Ovary (tissue), 9 donors: Measurements from ENCODE around the gene PSENEN. TPM values are rescaled to one million over a fixed set of nuclear protein-coding genes. Genes with fewer than 3 reads are reported as not detected.

Source experiments
- DNase-seq, 5 donors: peaks; one replicate each; pipeline ENCODE4 v3.0.0-alpha.2; 2019 to 2020
- H3K27ac ChIP-seq, 2 donors: fragments of 200-600 bp; one replicate each; pipeline versions ENCODE4 v1.5.1 to v1.8.0; 2019 to 2022
- H3K27me3 ChIP-seq: fragments of 200-600 bp; one replicate; pipeline ENCODE4 v1.8.0; 2022
- H3K36me3 ChIP-seq: fragments of 200-600 bp; sonication (generic); one replicate; pipeline ENCODE4 v1.5.1; 2019
- H3K4me1 ChIP-seq: one replicate; pipeline ENCODE4 v1.8.1; 2013; ENCODE audit warnings: mild to moderate bottlenecking, moderate library complexity; ENCODE audit not compliant: insufficient read depth
- H3K4me3 ChIP-seq: fragments of 200-600 bp; sonication (generic); one replicate; pipeline ENCODE4 v1.5.1; 2017
- H3K9me3 ChIP-seq, 2 donors: fragments of 200-600 bp in 1 of 2; sonication (generic) in 1 of 2; one replicate each; pipeline versions ENCODE4 v1.5.1 to v1.8.1; 2013 to 2019; ENCODE audit warnings: mild to moderate bottlenecking in 1 of 2, moderate library complexity in 1 of 2
- CTCF ChIP-seq, 3 donors: fragments of 450-650 bp in 2 of 3; fragments of 200-600 bp in 1 of 3; IDR thresholded peaks; one replicate each; pipeline versions ENCODE4 v1.5.1 to v1.8.0; 2016 to 2022; ENCODE audit warnings: antibody characterized with exemption in 3 of 3, mild to moderate bottlenecking in 1 of 3
- EP300 ChIP-seq: sonication (generic); formaldehyde crosslinking; IDR thresholded peaks from one replicate; pipeline ENCODE4 v1.6.1; 2017; ENCODE audit warnings: antibody characterized with exemption
- POLR2A ChIP-seq: fragments of 450-650 bp; IDR thresholded peaks from one replicate; pipeline ENCODE4 v1.6.1; 2017; ENCODE audit warnings: antibody characterized with exemption, mild to moderate bottlenecking, moderate library complexity
- WGBS, 3 donors: extraction: QIAGEN DNeasy Blood & Tissue Kit in 1 of 3; methylation state at CpG; one replicate each; pipeline versions ENCODE4 v1.1.5 to v1.1.7; 2013 to 2017; 5-methylcytosine and 5-hydroxymethylcytosine counted together
- intact Hi-C, 4 donors: fragments of 100-400 bp; cut with DNase I; formaldehyde crosslinking; loops; one replicate each; pipeline versions ENCODE4 v1.11.0 to v1.15.1; 2022 to 2023
- polyA plus RNA-seq, 2 donors: library from polyadenylated mRNA; stranded (reverse); fragments of 200-250 nt in 1 of 2; fragments of 350-450 nt in 1 of 2; fragmentation: Illumina TruSeq in 1 of 2; extraction: RNeasy Lipid Tissue Mini Kit (QIAGEN cat#74804) in 1 of 2; gene quantifications; one replicate each; pipeline ENCODE4 v1.2.3, GENCODE V29; 2013 to 2014
- total RNA-seq, 7 donors: library from RNA; depleted of rRNA in 2 of 7; stranded (reverse); fragments of >200 nt in 2 of 7; fragmentation: NEBNext Ultra II Directional in 3 of 7; extraction: Animal tissue kit (Norgen Biotek cat#: 25700) in 3 of 7; gene quantifications; one replicate each; pipeline versions ENCODE4 v1.1.0 to v1.2.4, GENCODE V29; 2016 to 2023
- donor health status: DM: no; HTN: no; CAD: no; lungs with moderate emphysema.
- donor health status: DM: no; HTN: no; CAD: no.
- donor health status: Bipolar disorder and iron deficiency.
- donor health status: DM: yes; HTN: yes; CAD: no.
- donor health status: DM: no; HTN: no; CAD: no.
- donor health status: DM: yes; HTN: yes; CAD: no.

Gene PSENEN
- total and polyA plus RNA-seq, 9 donors: 23.4 to 90.4 (median 44.6) TPM

GRCh38 chr19:35717665-35718344 lies 27.6 kb upstream of the PSENEN start, which contains the start of gene KMT2B:
Gene KMT2B, plus strand, starts transcription at chr19:35718003. Its CDS starts 16 bp downstream, at chr19:35718019.
- Histone ChIP-seq H3K4me3 (peak within 1 kb of the TSS; percentile 84), H3K9me3 (no peaks in the 10 kb centered on the region), H3K4me1 (peaks cover 10% of the 10 kb centered on the region), H3K27ac (peak within 1 kb of the TSS; percentile 85 to 96), H3K36me3 (no peaks in the 10 kb centered on the region), H3K27me3 (no peaks in the 10 kb centered on the region)
- peak in 4 of 5 donors; percentile 94 to 96 (median 96) for DNase-seq
- TF ChIP-seq CTCF (IDR thresholded peaks at IDR 0.05): no peak
- TF ChIP-seq POLR2A: no peak
- TF ChIP-seq EP300: no peak
- intact Hi-C loops: loop anchor here (2.0 to 10.0 kb wide), 4 partner anchors 23 to 171 kb away; partner anchors contain the start of genes TMEM147 (in 2 of the 4), HSPB6 (in 1 of the 4) and PRODH2 (in 1 of the 4)
- 1 to 2% (median 1%) methylated on average over 26 to 99 of the region's 109 CpGs for WGBS, 3 donors

GRCh38 chr19:35718345-35719041 lies 27.0 kb upstream of the PSENEN start:
- DNase-seq: peak in 4 of 5 donors; percentile 49 to 73 (median 70)
- peaks cover 10% of the 10 kb centered on the region for H3K4me1 ChIP-seq
- WGBS, 3 donors: 0 to 1% (median 1%) methylated on average over 27 to 42 of the region's 42 CpGs

DNA sequence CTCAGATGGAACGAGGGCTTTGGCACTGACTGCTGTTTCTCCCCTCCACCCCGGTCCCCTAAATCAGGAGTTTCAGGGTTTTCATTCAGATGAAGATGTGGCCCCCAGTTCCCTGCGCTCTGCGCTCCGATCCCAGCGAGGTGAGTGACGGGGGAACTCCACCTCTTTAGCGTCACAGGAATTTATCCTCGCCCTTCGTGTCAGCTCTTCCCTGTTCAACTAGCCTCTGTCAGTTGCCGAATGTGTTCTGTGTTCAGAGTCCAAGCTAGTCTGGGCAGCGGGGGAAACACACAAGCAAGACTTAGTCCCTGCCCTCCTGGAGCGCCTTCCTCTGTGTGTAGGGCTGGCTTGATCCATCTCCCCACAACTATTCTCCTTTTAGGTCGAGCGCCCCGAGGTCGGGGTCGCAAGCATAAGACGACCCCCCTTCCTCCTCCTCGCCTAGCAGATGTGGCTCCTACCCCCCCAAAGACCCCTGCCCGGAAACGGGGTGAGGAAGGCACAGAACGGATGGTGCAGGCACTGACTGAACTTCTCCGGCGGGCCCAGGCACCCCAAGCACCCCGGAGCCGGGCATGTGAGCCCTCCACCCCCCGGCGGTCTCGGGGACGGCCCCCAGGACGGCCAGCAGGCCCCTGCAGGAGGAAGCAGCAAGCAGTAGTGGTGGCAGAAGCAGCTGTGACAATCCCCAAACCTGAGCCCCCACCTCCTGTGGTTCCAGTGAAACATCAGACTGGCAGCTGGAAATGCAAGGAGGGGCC lies 25.9 kb upstream of the PSENEN start:
- TF ChIP-seq POLR2A (no peak), CTCF (IDR thresholded peaks at IDR 0.05) (no peak)
- no peak overlapping the region for H3K27ac ChIP-seq
- peaks cover 10% of the 10 kb centered on the region for H3K4me1 ChIP-seq
- 74 to 80% (median 75%) methylated on average over 32 of the region's 32 CpGs for WGBS, 3 donors
- intact Hi-C loops: loop anchor here in 3 of 4 donors (5.0 to 10.0 kb wide), 2 partner anchors 95 to 172 kb away; partner anchors contain the start of genes TMEM147 (in 2 of the 3) and PRODH2 (in 1 of the 3)
- H3K9me3 ChIP-seq: no peaks in the 10 kb centered on the region
- peak in 1 of 5 donors; percentile 33 for DNase-seq
- H3K27me3 ChIP-seq: no peaks in the 10 kb centered on the region
- H3K4me3 ChIP-seq: no peak overlapping the region
- H3K36me3 ChIP-seq: no peaks in the 10 kb centered on the region

More at GRCh38 chr19:35718345-35719041, 27.0 kb upstream of the PSENEN start:
- Histone ChIP-seq H3K27ac (peak overlapping the region; percentile 68 to 85), H3K4me3 (peak overlapping the region; percentile 84), H3K9me3 (no peaks in the 10 kb centered on the region), H3K27me3 (no peaks in the 10 kb centered on the region), H3K36me3 (no peaks in the 10 kb centered on the region)
- TF ChIP-seq EP300 (no peak), CTCF (IDR thresholded peaks at IDR 0.05) (no peak)
- intact Hi-C loops: loop anchor here in 3 of 4 donors (5.0 to 10.0 kb wide), 2 partner anchors 96 to 171 kb away; partner anchors contain the start of genes TMEM147 (in 2 of the 3) and PRODH2 (in 1 of the 3)

- Histone ChIP-seq H3K4me1 (peaks cover 10% of the 10 kb centered on the region), H3K27me3 (no peaks in the 10 kb centered on the region), H3K9me3 (no peaks in the 10 kb centered on the region), H3K36me3 (no peaks in the 10 kb centered on the region), H3K27ac (no peak overlapping the region), H3K4me3 (no peak overlapping the region)
- no peak for TF ChIP-seq CTCF (IDR thresholded peaks at IDR 0.05)
- TF ChIP-seq EP300: no peak
- no peak for TF ChIP-seq POLR2A
- intact Hi-C loops: no loop called here
- peak in 2 of 5 donors; percentile 29 to 37 for DNase-seq
- 70 to 79% (median 74%) methylated on average over 9 of the region's 9 CpGs for WGBS, 3 donors
These were observed 25.3 kb upstream of the PSENEN start for GRCh38 chr19:35720163-35720524.
